BJ (cell line): ENCODE data around the gene ZNF527. TPM values are rescaled to one million over a fixed set of nuclear protein-coding genes. Genes with fewer than 3 reads are reported as not detected.
A peak's percentile ranks its signal among the peaks of the same experiment; 100 is the strongest.
"Not testable (repeated sequence)": the region's sequence is repeated elsewhere in the genome, so short reads cannot be mapped to it uniquely, and the experiment has no call there.

ENCODE experiments used
- CTCF ChIA-PET: fragments of 350-600 bp; formaldehyde crosslinking; extraction: SDS; loops from one replicate; lab custom pipeline; 2021; ENCODE audit warnings: antibody characterized with exemption, inconsistent platforms; lab: Yijun Ruan, JAX
- POLR2A ChIA-PET: fragments of 300-600 bp; sonication (Branson Sonifier 250); formaldehyde crosslinking; extraction: SDS; loops from one replicate; lab custom pipeline; 2021; ENCODE audit warnings: antibody characterized with exemption; lab: Charles Lee
- DNase-seq: peaks from one replicate; pipeline ENCODE4 v3.0.0-alpha.2; 2011; ENCODE audit warnings: low read depth
- H3K27me3 ChIP-seq: 2 replicates; pipeline ENCODE4 v1.6.0; 2011; ENCODE audit warnings: low read length; ENCODE audit not compliant: control insufficient read depth, insufficient read depth
- H3K36me3 ChIP-seq: 2 replicates; pipeline ENCODE4 v1.5.1; 2011; ENCODE audit warnings: low read length; ENCODE audit not compliant: control insufficient read depth, insufficient read depth
- H3K4me3 ChIP-seq: 2 replicates; pipeline ENCODE4 v1.5.1; 2011; ENCODE audit warnings: low read depth, mild to moderate bottlenecking, control low read depth, low read length
- polyA plus RNA-seq: library from polyadenylated mRNA; depleted of rRNA; stranded (reverse); fragments of >200 nt; gene quantifications from 2 replicates; pipeline ENCODE4 v1.2.3, GENCODE V29; 2011
- TF ChIP-seq, protein P1 (sequence below): IDR thresholded peaks from 2 replicates; pipeline ENCODE4 v1.5.1; 2011; ENCODE audit warnings: low read depth, mild to moderate bottlenecking, control low read depth, inconsistent platforms, low read length, moderate library complexity; ENCODE audit not compliant: insufficient read depth

Gene ZNF527
- polyA plus RNA-seq, 1 experiment, result 1.9 TPM

GRCh38 chr19:37361994-37362393 is 8.9 kb upstream of the ZNF527 start:
- POLR2A ChIA-PET, result no interaction called here
- no peaks in the 10 kb centered on the region for H3K27me3 ChIP-seq
- no peak overlapping the region for H3K4me3 ChIP-seq
- TF ChIP-seq, protein P1, sequence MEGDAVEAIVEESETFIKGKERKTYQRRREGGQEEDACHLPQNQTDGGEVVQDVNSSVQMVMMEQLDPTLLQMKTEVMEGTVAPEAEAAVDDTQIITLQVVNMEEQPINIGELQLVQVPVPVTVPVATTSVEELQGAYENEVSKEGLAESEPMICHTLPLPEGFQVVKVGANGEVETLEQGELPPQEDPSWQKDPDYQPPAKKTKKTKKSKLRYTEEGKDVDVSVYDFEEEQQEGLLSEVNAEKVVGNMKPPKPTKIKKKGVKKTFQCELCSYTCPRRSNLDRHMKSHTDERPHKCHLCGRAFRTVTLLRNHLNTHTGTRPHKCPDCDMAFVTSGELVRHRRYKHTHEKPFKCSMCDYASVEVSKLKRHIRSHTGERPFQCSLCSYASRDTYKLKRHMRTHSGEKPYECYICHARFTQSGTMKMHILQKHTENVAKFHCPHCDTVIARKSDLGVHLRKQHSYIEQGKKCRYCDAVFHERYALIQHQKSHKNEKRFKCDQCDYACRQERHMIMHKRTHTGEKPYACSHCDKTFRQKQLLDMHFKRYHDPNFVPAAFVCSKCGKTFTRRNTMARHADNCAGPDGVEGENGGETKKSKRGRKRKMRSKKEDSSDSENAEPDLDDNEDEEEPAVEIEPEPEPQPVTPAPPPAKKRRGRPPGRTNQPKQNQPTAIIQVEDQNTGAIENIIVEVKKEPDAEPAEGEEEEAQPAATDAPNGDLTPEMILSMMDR, result no peak
- peaks cover 13% of the 10 kb centered on the region for H3K36me3 ChIP-seq
- CTCF ChIA-PET, result no interaction called here
- peak; percentile 5 for DNase-seq

DNA sequence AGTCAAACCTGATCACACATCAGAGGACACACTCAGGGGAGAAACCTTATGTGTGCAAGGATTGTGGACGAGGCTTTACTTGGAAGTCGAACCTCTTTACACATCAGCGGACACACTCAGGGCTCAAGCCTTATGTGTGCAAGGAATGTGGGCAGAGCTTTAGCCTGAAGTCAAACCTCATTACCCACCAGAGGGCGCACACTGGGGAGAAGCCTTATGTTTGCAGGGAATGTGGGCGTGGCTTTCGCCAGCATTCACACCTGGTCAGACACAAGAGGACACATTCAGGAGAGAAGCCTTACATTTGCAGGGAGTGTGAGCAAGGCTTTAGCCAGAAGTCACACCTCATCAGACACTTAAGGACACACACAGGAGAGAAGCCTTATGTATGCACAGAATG is 8.2 kb upstream of the ZNF527 start:
- CTCF ChIA-PET, result no interaction called here

DNA sequence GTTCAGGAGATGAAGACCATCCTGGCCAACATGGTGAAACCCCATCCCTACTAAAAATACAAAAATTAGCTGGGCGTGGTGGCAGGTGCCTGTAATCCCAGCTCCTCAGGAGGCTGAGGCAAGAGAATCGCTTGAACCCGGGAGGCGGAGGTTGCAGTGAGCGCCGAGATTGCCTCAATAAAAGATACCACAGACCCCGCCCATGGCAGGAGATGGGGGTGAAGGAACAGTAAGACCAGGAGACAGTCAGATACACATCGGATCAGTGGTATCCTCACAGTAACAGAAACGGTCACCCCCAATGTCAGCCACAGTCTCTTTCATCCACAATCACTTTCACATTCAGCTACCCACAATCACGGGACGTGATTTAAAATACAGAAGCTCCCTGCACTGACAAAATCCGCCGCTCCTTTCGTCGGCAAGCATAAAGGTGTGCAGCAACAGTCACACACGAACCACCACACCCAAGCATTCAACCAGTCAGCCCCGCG is 466 bp upstream of the ZNF527 start:
- H3K36me3 ChIP-seq, DNase-seq, H3K27me3 ChIP-seq, POLR2A ChIA-PET: not testable (repeated sequence)
- CTCF ChIA-PET, result interaction anchor here (0.7 kb wide), 1 partner anchor 224 kb away, joined by 3 read pairs; the partner anchor contains the start of genes ZNF540 and ZNF571
- H3K4me3 ChIP-seq, result peak overlapping the region; percentile 55

More for the DNA sequence above, 8.2 kb upstream of the ZNF527 start:
- H3K4me3 ChIP-seq, result no peak overlapping the region
- DNase-seq, result no peak
- TF ChIP-seq, protein P1, result no peak
- POLR2A ChIA-PET, result no interaction called here
- H3K36me3 ChIP-seq, result peaks cover 13% of the 10 kb centered on the region
- H3K27me3 ChIP-seq, result no peaks in the 10 kb centered on the region

GRCh38 chr19:37389234-37389633 is 18.3 kb downstream of the ZNF527 start:
- ChIA-PET POLR2A (no interaction called here), CTCF (no interaction called here)
- TF ChIP-seq, protein P1, result no peak
- H3K27me3 ChIP-seq, result no peaks in the 10 kb centered on the region
- DNase-seq, result no peak
- H3K36me3 ChIP-seq, result peaks cover 5% of the 10 kb centered on the region; the same call in 1 of the 2 replicates
- H3K4me3 ChIP-seq, result no peak overlapping the region

- H3K36me3 ChIP-seq, H3K4me3 ChIP-seq, CTCF ChIA-PET, H3K27me3 ChIP-seq, DNase-seq, POLR2A ChIA-PET: not testable (repeated sequence)
These were observed 20.5 kb downstream of the ZNF527 start for GRCh38 chr19:37391399-37391798.

DNA sequence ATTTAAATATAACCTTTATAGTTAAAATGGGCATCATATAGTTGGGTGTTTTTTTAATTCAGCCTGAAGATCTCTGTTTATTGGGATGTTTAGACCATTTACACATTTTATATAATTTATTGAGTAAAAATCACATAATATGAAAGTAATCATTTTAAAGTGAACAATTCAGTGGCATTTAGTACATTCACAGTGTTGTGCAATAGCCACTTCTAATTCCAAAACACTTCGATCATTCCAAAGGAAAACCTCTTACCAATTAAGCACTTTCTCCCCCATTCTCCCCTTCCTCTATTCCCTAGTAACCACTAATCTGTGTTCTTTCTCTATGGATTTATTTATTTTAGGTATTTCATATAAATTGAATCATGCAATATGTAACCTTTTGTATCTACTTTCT is 30.2 kb downstream of the ZNF527 start:
- ChIA-PET POLR2A (no interaction called here), CTCF (no interaction called here)
- TF ChIP-seq, protein P1, result no peak
- H3K36me3 ChIP-seq, result no peaks in the 10 kb centered on the region
- no peak for DNase-seq
- H3K27me3 ChIP-seq, result no peaks in the 10 kb centered on the region
- no peak overlapping the region for H3K4me3 ChIP-seq
